GM20000 (cell line): Measurements from ENCODE around the gene DOCK6.
A peak's percentile ranks its signal among the peaks of the same experiment; 100 is the strongest.

ENCODE experiments used
- DNase-seq: peaks from one replicate; pipeline ENCODE4 v3.0.0; 2012; ENCODE audit warnings: low spot score
- CTCF ChIP-seq: IDR thresholded peaks from 2 replicates; pipeline ENCODE4 v1.5.1; 2012; ENCODE audit warnings: mild to moderate bottlenecking, control low read depth; ENCODE audit errors: extremely low read depth, missing control alignments

The DOCK6 gene

GRCh38 chr19:11261971-11262839, at the start of gene DOCK6:
DOCK6 (minus strand) TSS chr19:11262524; CDS start chr19:11262440, 84 bp downstream.
- peak; percentile 88 for DNase-seq
- TF ChIP-seq CTCF, result peak; percentile 20

- no peak for TF ChIP-seq CTCF
- no peak for DNase-seq
Measured at GRCh38 chr19:11306337-11306736, 44.0 kb upstream of the DOCK6 start.

GRCh38 chr19:11304936-11305335, 42.6 kb upstream of the DOCK6 start:
- DNase-seq, result no peak
- no peak for TF ChIP-seq CTCF

- no peak for DNase-seq
- TF ChIP-seq CTCF, result no peak
Measured at GRCh38 chr19:11300811-11301120, 38.4 kb upstream of the DOCK6 start.

- DNase-seq, result no peak
- no peak for TF ChIP-seq CTCF
Measured at GRCh38 chr19:11299946-11300810, 37.9 kb upstream of the DOCK6 start.

GRCh38 chr19:11296264-11296663, 33.9 kb upstream of the DOCK6 start:
- DNase-seq, result no peak
- TF ChIP-seq CTCF, result no peak

- no peak for TF ChIP-seq CTCF
- DNase-seq, result no peak
Measured at GRCh38 chr19:11295665-11296245, 33.4 kb upstream of the DOCK6 start, which contains the start of gene TSPAN16. TSPAN16 (plus strand) TSS chr19:11296160; CDS start chr19:11296298, 138 bp downstream.
